ENCODE results near the gene CA6. TPM values are rescaled to one million over a fixed set of nuclear protein-coding genes. Genes with fewer than 3 reads are reported as not detected.

CA6 gene
- total and polyA plus RNA-seq, 2 experiments from 2014 or later = not detected

- H3K79me2 ChIP-seq = no peaks in the 10 kb centered on the region
- H3K9me2 ChIP-seq (replicated peaks; ENCODE audit: insufficient read depth) = no peaks in the 10 kb centered on the region
- no peak overlapping the region for H3K4me2 ChIP-seq
- H3K9me3 ChIP-seq (ENCODE audit: low read depth) = no peaks in the 10 kb centered on the region
- H4K20me1 ChIP-seq (ENCODE audit: insufficient read depth, poor library complexity, severe bottlenecking) = no peaks in the 10 kb centered on the region
- no peak for DNase-seq (ENCODE audit: low spot score)
- no peaks in the 10 kb centered on the region for H3K27me3 ChIP-seq
- no peak overlapping the region for H3K4me3 ChIP-seq
- H2AFZ ChIP-seq = no peak overlapping the region
- 87% methylated on average over 2 of the region's 2 CpGs for WGBS (ENCODE audit: low lambda C conversion rate, missing lambda C conversion rate)
- H3K4me1 ChIP-seq (ENCODE audit: insufficient read depth) = no peaks in the 10 kb centered on the region
- H3K36me3 ChIP-seq (replicated peaks; ENCODE audit: insufficient read depth, low read depth) = no peaks in the 10 kb centered on the region
- TF ChIP-seq EZH2 (IDR thresholded peaks at IDR 0.05; ENCODE audit: borderline replicate concordance) (no peak), CTCF (IDR thresholded peaks at IDR 0.05; ENCODE audit: poor library complexity) (no peak), EZH2phosphoT487 (IDR thresholded peaks at IDR 0.05; ENCODE audit: low read depth, severe bottlenecking, unreplicated experiment) (no peak)
- H3K27ac ChIP-seq = peak overlapping the region; percentile 28
These were observed 6.7 kb upstream of the CA6 start for GRCh38 chr1:8939000-8939265.

GRCh38 chr1:8939362-8939995 lies 6.2 kb upstream of the CA6 start:
- WGBS (ENCODE audit: low lambda C conversion rate, missing lambda C conversion rate) = 81% methylated on average over 6 of the region's 6 CpGs
- Histone ChIP-seq H2AFZ (no peak overlapping the region), H3K4me2 (no peak overlapping the region), H3K79me2 (no peaks in the 10 kb centered on the region), H3K4me3 (no peak overlapping the region), H3K27me3 (no peaks in the 10 kb centered on the region), H3K9me3 (ENCODE audit: low read depth) (no peaks in the 10 kb centered on the region), H3K9me2 (replicated peaks; ENCODE audit: insufficient read depth) (no peaks in the 10 kb centered on the region), H3K36me3 (replicated peaks; ENCODE audit: insufficient read depth, low read depth) (no peaks in the 10 kb centered on the region), H4K20me1 (ENCODE audit: insufficient read depth, poor library complexity, severe bottlenecking) (no peaks in the 10 kb centered on the region), H3K4me1 (ENCODE audit: insufficient read depth) (no peaks in the 10 kb centered on the region), H3K27ac (peak overlapping the region; percentile 28)
- DNase-seq (ENCODE audit: low spot score) = no peak
- TF ChIP-seq EZH2 (IDR thresholded peaks at IDR 0.05; ENCODE audit: borderline replicate concordance) = no peak
- no peak for TF ChIP-seq CTCF (IDR thresholded peaks at IDR 0.05; ENCODE audit: poor library complexity)
- no peak for TF ChIP-seq EZH2phosphoT487 (IDR thresholded peaks at IDR 0.05; ENCODE audit: low read depth, severe bottlenecking, unreplicated experiment)

- Histone ChIP-seq H2AFZ (no peak overlapping the region), H3K27ac (no peak overlapping the region), H3K4me3 (no peak overlapping the region), H3K79me2 (no peaks in the 10 kb centered on the region), H3K9me3 (ENCODE audit: low read depth) (no peaks in the 10 kb centered on the region), H3K4me2 (no peak overlapping the region), H3K27me3 (no peaks in the 10 kb centered on the region), H3K9me2 (replicated peaks; ENCODE audit: insufficient read depth) (no peaks in the 10 kb centered on the region), H3K4me1 (ENCODE audit: insufficient read depth) (no peaks in the 10 kb centered on the region), H3K36me3 (replicated peaks; ENCODE audit: insufficient read depth, low read depth) (no peaks in the 10 kb centered on the region), H4K20me1 (ENCODE audit: insufficient read depth, poor library complexity, severe bottlenecking) (no peaks in the 10 kb centered on the region)
- DNase-seq (ENCODE audit: low spot score) = peak; percentile 34
- TF ChIP-seq EZH2 (IDR thresholded peaks at IDR 0.05; ENCODE audit: borderline replicate concordance) = no peak
- TF ChIP-seq EZH2phosphoT487 (IDR thresholded peaks at IDR 0.05; ENCODE audit: low read depth, severe bottlenecking, unreplicated experiment) = no peak
- no peak for TF ChIP-seq CTCF (IDR thresholded peaks at IDR 0.05; ENCODE audit: poor library complexity)
- 82% methylated on average over 6 of the region's 6 CpGs for WGBS (ENCODE audit: low lambda C conversion rate, missing lambda C conversion rate)
These were observed 3.8 kb upstream of the CA6 start for GRCh38 chr1:8941906-8942305.
